ENCODE measurements around the gene FAM89B.
A peak's percentile ranks its signal among the peaks of the same experiment; 100 is the strongest.

The FAM89B gene

GRCh38 chr11:65575568-65576231 is 3.4 kb downstream of the FAM89B start, which contains the start of gene EHBP1L1:
EHBP1L1 (plus strand) TSS chr11:65576053; CDS start chr11:65576303, 250 bp downstream.
- no peak for DNase-seq

- DNase-seq, result no peak
These were observed 4.0 kb downstream of the FAM89B start for GRCh38 chr11:65576232-65576866.

GRCh38 chr11:65576867-65577755 is 4.8 kb downstream of the FAM89B start:
- DNase-seq, result no peak

- no peak for DNase-seq
These were observed 5.4 kb downstream of the FAM89B start for GRCh38 chr11:65577756-65578109.

GRCh38 chr11:65578134-65578533 is 5.8 kb downstream of the FAM89B start:
- no peak for DNase-seq

GRCh38 chr11:65578667-65579066 is 6.3 kb downstream of the FAM89B start:
- DNase-seq, result no peak

GRCh38 chr11:65579291-65579690 is 7.0 kb downstream of the FAM89B start:
- DNase-seq, result no peak

GRCh38 chr11:65580031-65580692 is 7.8 kb downstream of the FAM89B start:
- no peak for DNase-seq

GRCh38 chr11:65580756-65581155 is 8.4 kb downstream of the FAM89B start:
- DNase-seq, result no peak

GRCh38 chr11:65581928-65582327 is 9.6 kb downstream of the FAM89B start:
- no peak for DNase-seq

GRCh38 chr11:65583589-65583988 is 11.3 kb downstream of the FAM89B start:
- no peak for DNase-seq

- DNase-seq, result no peak
These were observed 11.8 kb downstream of the FAM89B start for GRCh38 chr11:65584106-65584505.

GRCh38 chr11:65584723-65585171 is 12.4 kb downstream of the FAM89B start:
- DNase-seq, result no peak

- no peak for DNase-seq
These were observed 13.3 kb downstream of the FAM89B start for GRCh38 chr11:65585396-65586246.

GRCh38 chr11:65586247-65586630 is 13.9 kb downstream of the FAM89B start:
- no peak for DNase-seq

- DNase-seq, result peak; percentile 76
These were observed 14.3 kb downstream of the FAM89B start for GRCh38 chr11:65586676-65587075.

GRCh38 chr11:65588199-65589054 is 16.1 kb downstream of the FAM89B start:
- DNase-seq, result no peak

GRCh38 chr11:65589444-65590239 is 17.3 kb downstream of the FAM89B start:
- DNase-seq, result no peak

GRCh38 chr11:65590240-65590738 is 18.0 kb downstream of the FAM89B start:
- DNase-seq, result peak; percentile 21

Data from DMS 273 treated with DMSO at 0.1 percent for 48 hours (cell line).